HG02678 (cell line): ENCODE measurements around the gene TCF7L1.
A peak's percentile ranks its signal among the peaks of the same experiment; 100 is the strongest.
"Not testable (repeated sequence)": the region's sequence is repeated elsewhere in the genome, so short reads cannot be mapped to it uniquely, and the experiment has no call there.

Experiments used
- ATAC-seq: cut with Tn5 transposase; IDR thresholded peaks from one replicate; pipeline ENCODE4 v1.9.1; 2021; ENCODE audit warnings: mild to moderate bottlenecking, moderate library complexity; ENCODE audit not compliant: unreplicated experiment

Gene TCF7L1

GRCh38 chr2:85340034-85340892, 207.1 kb downstream of the TCF7L1 start:
- no peak for ATAC-seq

GRCh38 chr2:85341269-85342029, 208.3 kb downstream of the TCF7L1 start:
- ATAC-seq = no peak

- no peak for ATAC-seq
These were observed 209.0 kb downstream of the TCF7L1 start for GRCh38 chr2:85342156-85342555.

- not testable (repeated sequence) for ATAC-seq
These were observed 210.2 kb downstream of the TCF7L1 start for GRCh38 chr2:85343207-85343895.

GRCh38 chr2:85344356-85344954, 211.3 kb downstream of the TCF7L1 start:
- no peak for ATAC-seq

GRCh38 chr2:85347599-85347998, 214.4 kb downstream of the TCF7L1 start:
- no peak for ATAC-seq

- ATAC-seq = no peak
These were observed 220.7 kb downstream of the TCF7L1 start for GRCh38 chr2:85353876-85354285.

GRCh38 chr2:85354286-85355072, 221.3 kb downstream of the TCF7L1 start, which contains the start of the genes ELMOD3 and RETSAT:
Gene ELMOD3 (plus strand): TSS chr2:85354769. CDS start chr2:85357199, 2,430 bp downstream.
Gene RETSAT (minus strand): TSS chr2:85354528. CDS start chr2:85354507, 21 bp downstream.
- peak; percentile 97 for ATAC-seq

- no peak for ATAC-seq
These were observed 221.8 kb downstream of the TCF7L1 start for GRCh38 chr2:85355073-85355410.

- ATAC-seq = no peak
These were observed 222.3 kb downstream of the TCF7L1 start for GRCh38 chr2:85355521-85355920.

- ATAC-seq = no peak
These were observed 223.0 kb downstream of the TCF7L1 start for GRCh38 chr2:85356186-85356585.

GRCh38 chr2:85357736-85358135, 224.5 kb downstream of the TCF7L1 start:
- no peak for ATAC-seq
